Mesenchymal stem cell (in vitro differentiated cells and primary cell): Measurements from ENCODE around the gene S100A4.
A peak's percentile ranks its signal among the peaks of the same experiment; 100 is the strongest.

ENCODE experiments used
- DNase-seq: peaks from one replicate; pipeline ENCODE4 v3.0.0-alpha.2; 2013
- H2AFZ ChIP-seq: one replicate; pipeline ENCODE4 v1.6.1; 2013; ENCODE audit warnings: low read depth, mild to moderate bottlenecking, control low read depth, inconsistent platforms, low read length, moderate library complexity
- H2AK5ac ChIP-seq: 2 replicates; pipeline ENCODE4 v1.6.1; 2013; ENCODE audit warnings: low read length, moderate library complexity, mild to moderate bottlenecking, inconsistent platforms; ENCODE audit not compliant: severe bottlenecking
- H2BK120ac ChIP-seq: one replicate; pipeline ENCODE4 v1.6.1; 2013; ENCODE audit warnings: low read depth, mild to moderate bottlenecking, inconsistent platforms, low read length, moderate library complexity
- H2BK12ac ChIP-seq, 2 experiments: one replicate each; pipeline ENCODE4 v1.6.1; 2013; ENCODE audit warnings: inconsistent platforms in 2 of 2, low read length in 2 of 2, mild to moderate bottlenecking in 2 of 2, moderate library complexity in 2 of 2, control low read depth in 1 of 2
- H2BK15ac ChIP-seq: one replicate; pipeline ENCODE4 v1.6.1; 2013; ENCODE audit warnings: mild to moderate bottlenecking, low read depth, inconsistent platforms; ENCODE audit not compliant: poor library complexity, severe bottlenecking
- H2BK5ac ChIP-seq: 2 replicates; pipeline ENCODE4 v1.6.1; 2013; ENCODE audit warnings: low read depth, mild to moderate bottlenecking, low read length, control low read depth, inconsistent platforms; ENCODE audit not compliant: poor library complexity, severe bottlenecking
- H3K14ac ChIP-seq, 2 experiments: one replicate each; pipeline ENCODE4 v1.6.1; 2013; ENCODE audit warnings: inconsistent platforms in 2 of 2, low read length in 2 of 2, control low read depth in 1 of 2, mild to moderate bottlenecking in 1 of 2, moderate library complexity in 1 of 2
- H3K18ac ChIP-seq, 2 experiments: one replicate each; pipeline ENCODE4 v1.6.1; 2013; ENCODE audit warnings: inconsistent platforms in 2 of 2, low read length in 2 of 2, control low read depth in 1 of 2, low read depth in 1 of 2, mild to moderate bottlenecking in 1 of 2
- H3K23ac ChIP-seq, 2 experiments: one replicate each; pipeline ENCODE4 v1.6.1; 2013; ENCODE audit warnings: inconsistent platforms in 2 of 2, low read length in 2 of 2, mild to moderate bottlenecking in 2 of 2, moderate library complexity in 2 of 2, control low read depth in 1 of 2
- H3K27ac ChIP-seq: 2 replicates; pipeline ENCODE4 v1.5.1; 2013; ENCODE audit warnings: mild to moderate bottlenecking, moderate library complexity, low read length, control low read depth, inconsistent platforms; ENCODE audit not compliant: poor library complexity, severe bottlenecking
- H3K27me3 ChIP-seq, 2 experiments: 2 replicates each; pipeline versions ENCODE4 v1.6.1 to v1.7.0; 2013; ENCODE audit warnings: low read length in 2 of 2, mild to moderate bottlenecking in 2 of 2, moderate library complexity in 2 of 2, control low read depth in 1 of 2, inconsistent platforms in 1 of 2; ENCODE audit not compliant: control insufficient read depth in 1 of 2, insufficient read depth in 1 of 2
- H3K36me3 ChIP-seq, 2 experiments: 2 replicates each; pipeline versions ENCODE4 v1.6.1 to v1.7.0; 2013; ENCODE audit warnings: low read length in 2 of 2, control low read depth in 1 of 2, inconsistent platforms in 1 of 2, low read depth in 1 of 2, mild to moderate bottlenecking in 1 of 2; ENCODE audit not compliant: insufficient read depth in 2 of 2, control insufficient read depth in 1 of 2
- H3K4ac ChIP-seq, 2 experiments: one replicate each; pipeline ENCODE4 v1.6.1; 2013; ENCODE audit warnings: inconsistent platforms in 2 of 2, low read length in 2 of 2, mild to moderate bottlenecking in 2 of 2, moderate library complexity in 2 of 2, control low read depth in 1 of 2, low read depth in 1 of 2
- H3K4me1 ChIP-seq: 2 replicates; pipeline ENCODE4 v1.6.1; 2013; ENCODE audit warnings: low read depth, low read length, control low read depth; ENCODE audit not compliant: control insufficient read depth, insufficient read depth
- H3K4me2 ChIP-seq: 2 replicates; pipeline ENCODE4 v1.6.1; 2013; ENCODE audit warnings: low read length, mild to moderate bottlenecking, inconsistent platforms; ENCODE audit not compliant: poor library complexity, severe bottlenecking
- H3K4me3 ChIP-seq, 2 experiments: 2 replicates each; pipeline versions ENCODE4 v1.5.1 to v1.7.0; 2013; ENCODE audit warnings: low read length in 2 of 2, mild to moderate bottlenecking in 2 of 2, control low read depth in 1 of 2, low read depth in 1 of 2; ENCODE audit not compliant: insufficient read depth in 1 of 2
- H3K79me1 ChIP-seq: replicated peaks from 2 replicates; pipeline ENCODE4 v1.6.1; 2013; ENCODE audit warnings: mild to moderate bottlenecking, control low read depth, low read length, inconsistent platforms; ENCODE audit not compliant: poor library complexity, severe bottlenecking
- H3K9ac ChIP-seq: 2 replicates; pipeline ENCODE4 v1.7.0; 2013; ENCODE audit warnings: mild to moderate bottlenecking, low read length, moderate library complexity
- H3K9me3 ChIP-seq: 2 replicates; pipeline ENCODE4 v1.7.0; 2013; ENCODE audit warnings: mild to moderate bottlenecking, low read length; ENCODE audit not compliant: control insufficient read depth
- H4K8ac ChIP-seq: one replicate; pipeline ENCODE4 v1.6.1; 2013; ENCODE audit warnings: inconsistent platforms, mild to moderate bottlenecking, low read length, moderate library complexity
- H4K91ac ChIP-seq: one replicate; pipeline ENCODE4 v1.6.1; 2013; ENCODE audit warnings: mild to moderate bottlenecking, low read length, inconsistent platforms
- WGBS: methylation state at CpG from one replicate; pipeline ENCODE4 v1.1.7; 2013; ENCODE audit warnings: mixed read lengths; 5-methylcytosine and 5-hydroxymethylcytosine counted together

The S100A4 gene

GRCh38 chr1:153532181-153532580 is 13.4 kb downstream of the S100A4 start:
- Histone ChIP-seq H3K27ac (no peak overlapping the region), H2BK15ac (no peak overlapping the region), H3K27me3 (no peaks in the 10 kb centered on the region), H3K9ac (peak overlapping the region; percentile 98), H2BK5ac (no peak overlapping the region), H2AK5ac (peak overlapping the region; percentile 73), H3K9me3 (no peaks in the 10 kb centered on the region), H3K23ac (no peak overlapping the region), H3K4me3 (no peak overlapping the region), H2BK12ac (no peak overlapping the region), H3K79me1 (peaks cover 2% of the 10 kb centered on the region), H2AFZ (no peak overlapping the region), H4K8ac (peak overlapping the region; percentile 75), H3K4ac (peak overlapping the region in 1 of 2 experiments; percentile 38), H3K4me1 (peaks cover 31% of the 10 kb centered on the region), H4K91ac (no peak overlapping the region), H3K36me3 (peaks cover 8 to 13% of the 10 kb centered on the region in 2 experiments), H2BK120ac (no peak overlapping the region), H3K4me2 (no peak overlapping the region), H3K14ac (no peak overlapping the region), H3K18ac (peak overlapping the region; percentile 26 to 49)
- DNase-seq = no peak
- 49% methylated on average over 2 of the region's 2 CpGs for WGBS

GRCh38 chr1:153531638-153532037 is 14.0 kb downstream of the S100A4 start:
- Histone ChIP-seq H3K9ac (peak overlapping the region; percentile 19), H3K9me3 (no peaks in the 10 kb centered on the region), H2BK12ac (no peak overlapping the region), H3K23ac (no peak overlapping the region), H3K4ac (no peak overlapping the region), H4K8ac (no peak overlapping the region), H3K4me1 (peaks cover 29% of the 10 kb centered on the region), H2AFZ (no peak overlapping the region), H3K27me3 (no peaks in the 10 kb centered on the region), H3K18ac (no peak overlapping the region), H3K27ac (no peak overlapping the region), H2BK120ac (no peak overlapping the region), H2AK5ac (peak overlapping the region; percentile 15), H2BK15ac (no peak overlapping the region), H3K79me1 (peaks cover 2% of the 10 kb centered on the region), H4K91ac (no peak overlapping the region), H3K4me3 (no peak overlapping the region), H3K14ac (no peak overlapping the region), H3K4me2 (no peak overlapping the region), H3K36me3 (peaks cover 8 to 13% of the 10 kb centered on the region in 2 experiments), H2BK5ac (no peak overlapping the region)
- 93% methylated on average over 3 of the region's 3 CpGs for WGBS
- no peak for DNase-seq

GRCh38 chr1:153527683-153528040 is 17.9 kb downstream of the S100A4 start:
- Histone ChIP-seq H3K9me3 (no peaks in the 10 kb centered on the region), H3K4me2 (no peak overlapping the region), H3K4me3 (no peak overlapping the region), H2BK5ac (no peak overlapping the region), H2AFZ (no peak overlapping the region), H3K36me3 (no peaks in the 10 kb centered on the region), H3K4ac (no peak overlapping the region), H3K9ac (no peak overlapping the region), H3K23ac (no peak overlapping the region), H3K18ac (no peak overlapping the region), H2AK5ac (no peak overlapping the region), H3K27ac (no peak overlapping the region), H3K4me1 (peaks cover 3% of the 10 kb centered on the region), H4K91ac (no peak overlapping the region), H3K27me3 (no peaks in the 10 kb centered on the region), H2BK120ac (no peak overlapping the region), H3K14ac (no peak overlapping the region), H2BK12ac (no peak overlapping the region), H3K79me1 (no peaks in the 10 kb centered on the region), H4K8ac (no peak overlapping the region), H2BK15ac (no peak overlapping the region)
- DNase-seq = no peak
- 94% methylated on average over 4 of the region's 5 CpGs for WGBS

GRCh38 chr1:153527023-153527682 is 18.5 kb downstream of the S100A4 start:
- no peak overlapping the region for H3K4me3 ChIP-seq
- H2BK120ac ChIP-seq = no peak overlapping the region
- H3K9me3 ChIP-seq = no peaks in the 10 kb centered on the region
- H4K91ac ChIP-seq = no peak overlapping the region
- H2BK15ac ChIP-seq = no peak overlapping the region
- H3K4me2 ChIP-seq = no peak overlapping the region
- H3K27ac ChIP-seq = no peak overlapping the region
- H4K8ac ChIP-seq = no peak overlapping the region
- no peak overlapping the region for H3K18ac ChIP-seq
- no peaks in the 10 kb centered on the region for H3K36me3 ChIP-seq
- no peak overlapping the region for H3K9ac ChIP-seq
- no peak overlapping the region for H2BK5ac ChIP-seq
- no peak overlapping the region for H3K4ac ChIP-seq
- no peak for DNase-seq
- peaks cover 2% of the 10 kb centered on the region for H3K4me1 ChIP-seq
- H3K23ac ChIP-seq = no peak overlapping the region
- no peak overlapping the region for H3K14ac ChIP-seq
- 84% methylated on average over 8 of the region's 8 CpGs for WGBS
- no peak overlapping the region for H2BK12ac ChIP-seq
- H3K27me3 ChIP-seq = no peaks in the 10 kb centered on the region
- H2AFZ ChIP-seq = no peak overlapping the region
- H3K79me1 ChIP-seq = no peaks in the 10 kb centered on the region
- no peak overlapping the region for H2AK5ac ChIP-seq
